IPS-18c (cell line): ENCODE data around the gene ARHGEF40.

Source experiments
- H3K4me3 ChIP-seq: 2 replicates; pipeline ENCODE4 v1.7.0; 2013; ENCODE audit warnings: low read depth, mild to moderate bottlenecking, low read length, moderate library complexity; ENCODE audit not compliant: insufficient read depth
- H3K9me3 ChIP-seq: one replicate; pipeline ENCODE4 v1.6.1; 2013; ENCODE audit warnings: mild to moderate bottlenecking, low read length, moderate library complexity; ENCODE audit not compliant: control insufficient read depth, insufficient read depth

The ARHGEF40 gene

DNA sequence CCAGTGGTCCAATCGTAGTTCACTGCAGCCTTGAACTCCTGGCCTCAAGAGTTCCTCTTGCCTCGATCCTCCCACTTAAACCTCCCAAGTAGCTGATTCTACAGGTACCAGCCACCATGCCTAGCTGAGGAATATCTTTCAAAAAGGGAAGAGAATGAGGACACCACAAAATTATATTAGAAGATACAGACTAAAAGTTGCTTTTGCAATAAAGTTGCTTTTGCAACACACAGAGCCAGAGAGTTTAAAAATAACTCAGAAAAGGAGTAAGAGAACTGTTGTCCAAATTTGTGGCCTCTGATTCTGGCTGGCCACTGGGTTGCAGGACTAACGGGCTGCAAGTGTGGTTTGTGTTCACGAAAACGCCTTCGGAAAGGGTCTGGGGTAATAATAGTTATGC, 50.6 kb downstream of the ARHGEF40 start:
- H3K9me3 ChIP-seq: no peaks in the 10 kb centered on the region
- no peak overlapping the region for H3K4me3 ChIP-seq

GRCh38 chr14:21121122-21121521, 51.0 kb downstream of the ARHGEF40 start:
- Histone ChIP-seq H3K9me3 (no peaks in the 10 kb centered on the region), H3K4me3 (no peak overlapping the region)

- Histone ChIP-seq H3K9me3 (no peaks in the 10 kb centered on the region), H3K4me3 (no peak overlapping the region)
Measured at GRCh38 chr14:21123429-21123828, 53.3 kb downstream of the ARHGEF40 start.

DNA sequence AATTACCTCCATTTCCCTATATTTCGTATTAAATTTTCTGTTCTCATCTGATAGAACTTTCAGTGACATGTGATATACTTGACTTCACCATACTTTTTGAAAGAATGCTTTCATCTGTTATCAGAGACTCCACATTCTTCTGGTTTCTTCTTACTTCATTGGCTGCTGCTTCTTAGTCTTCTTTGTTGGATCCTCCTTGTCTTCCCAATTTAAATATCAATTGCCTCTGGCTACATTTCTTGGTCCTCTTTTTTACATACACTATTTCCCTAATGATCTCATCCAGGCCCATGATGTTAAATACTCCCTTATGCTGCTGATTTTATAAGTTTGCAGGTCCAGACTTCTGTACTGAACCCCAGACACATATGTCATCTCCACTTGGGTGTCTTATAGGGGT, 63.8 kb downstream of the ARHGEF40 start:
- Histone ChIP-seq H3K4me3 (no peak overlapping the region), H3K9me3 (no peaks in the 10 kb centered on the region)

GRCh38 chr14:21136024-21136423, 65.9 kb downstream of the ARHGEF40 start:
- Histone ChIP-seq H3K9me3 (no peaks in the 10 kb centered on the region), H3K4me3 (no peak overlapping the region)
